NB4 (cell line): Measurements from ENCODE around the gene CNGB1.

Experiments
- CTCF ChIP-seq: IDR thresholded peaks from one replicate; pipeline ENCODE4 v1.5.1; 2012; ENCODE audit warnings: low read depth, low read length
- MAX ChIP-seq: IDR thresholded peaks from 2 replicates; pipeline ENCODE4 v1.6.1; 2011; ENCODE audit warnings: low read depth, low read length
- MYC ChIP-seq: IDR thresholded peaks from 2 replicates; pipeline ENCODE4 v1.6.1; 2011; ENCODE audit warnings: low read depth, low read length
- POLR2A ChIP-seq: IDR thresholded peaks from 2 replicates; pipeline ENCODE4 v1.6.1; 2011; ENCODE audit warnings: mild to moderate bottlenecking; ENCODE audit not compliant: insufficient read length; ENCODE audit errors: extremely low read depth

GRCh38 chr16:57897996-57898395 is 72.9 kb downstream of the CNGB1 start:
- no peak for TF ChIP-seq CTCF
- TF ChIP-seq POLR2A: no peak
- TF ChIP-seq MAX: no peak
- TF ChIP-seq MYC: no peak
